GM18519 (cell line): Measurements from ENCODE around the gene ACOXL.
"Not testable (repeated sequence)": the region's sequence is repeated elsewhere in the genome, so short reads cannot be mapped to it uniquely, and the experiment has no call there.

Source experiments
- ATAC-seq: cut with Tn5 transposase; IDR thresholded peaks from one replicate; pipeline ENCODE4 v1.9.1; 2021; ENCODE audit warnings: mild to moderate bottlenecking, moderate library complexity; ENCODE audit not compliant: unreplicated experiment, low FRiP score

Gene ACOXL

DNA sequence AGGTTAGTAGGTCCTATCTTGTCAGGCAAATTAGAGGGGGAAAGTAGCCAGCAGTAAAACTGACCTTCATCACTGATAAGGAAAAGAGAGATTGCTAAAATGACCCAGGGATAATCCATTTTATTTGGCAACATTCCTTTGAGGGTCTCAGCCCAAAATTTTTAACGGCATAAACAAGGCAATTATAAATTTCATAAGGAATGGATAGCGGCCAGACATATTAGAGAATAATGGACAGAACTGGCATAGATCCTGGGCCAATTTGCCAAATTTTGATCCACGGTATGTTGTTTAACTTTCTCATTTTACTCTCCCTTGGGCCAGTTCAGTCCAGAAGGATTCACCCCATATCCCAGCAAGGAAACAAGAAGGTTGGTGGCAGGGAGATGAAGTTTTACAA, 217.9 kb downstream of the ACOXL start:
- ATAC-seq = no peak

DNA sequence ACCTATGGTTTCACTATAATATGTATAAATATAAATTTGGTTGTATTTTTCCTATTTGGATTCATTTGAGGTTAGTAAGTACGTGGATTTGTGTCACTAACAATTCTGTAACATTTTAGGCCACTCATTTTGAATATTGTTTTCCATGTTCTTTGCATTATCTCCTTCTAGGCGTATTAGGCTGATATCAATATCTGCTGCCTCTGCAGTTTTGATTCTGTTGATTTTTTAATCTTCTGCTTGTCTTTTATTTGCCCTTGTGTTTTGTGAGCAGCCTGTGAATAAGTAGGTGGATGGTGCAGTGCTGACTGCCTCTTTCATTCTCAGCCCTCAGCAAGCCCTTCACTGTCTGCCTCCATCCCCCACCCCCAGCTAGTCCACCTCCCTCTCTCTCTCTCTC, 222.7 kb downstream of the ACOXL start:
- ATAC-seq = no peak

DNA sequence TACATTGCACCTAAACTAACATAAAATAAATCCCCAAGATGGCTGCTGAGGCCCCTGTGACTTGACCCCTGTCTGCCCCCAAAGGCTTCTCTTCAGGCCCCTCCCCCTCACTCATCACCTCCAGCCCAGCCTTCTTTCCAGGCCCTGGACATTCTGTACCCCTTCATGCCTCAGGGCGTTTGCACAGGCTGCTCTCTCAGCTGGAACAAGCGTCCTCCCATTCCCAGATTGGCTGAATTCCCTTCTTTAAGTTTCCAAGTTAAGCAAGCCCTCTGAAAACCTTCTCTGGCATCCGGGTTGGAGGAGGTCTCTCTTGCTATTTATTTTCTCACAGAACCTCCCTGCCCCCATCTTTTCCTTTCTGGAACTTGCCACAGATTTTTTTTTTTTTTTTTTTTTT, 223.2 kb downstream of the ACOXL start:
- no peak for ATAC-seq

DNA sequence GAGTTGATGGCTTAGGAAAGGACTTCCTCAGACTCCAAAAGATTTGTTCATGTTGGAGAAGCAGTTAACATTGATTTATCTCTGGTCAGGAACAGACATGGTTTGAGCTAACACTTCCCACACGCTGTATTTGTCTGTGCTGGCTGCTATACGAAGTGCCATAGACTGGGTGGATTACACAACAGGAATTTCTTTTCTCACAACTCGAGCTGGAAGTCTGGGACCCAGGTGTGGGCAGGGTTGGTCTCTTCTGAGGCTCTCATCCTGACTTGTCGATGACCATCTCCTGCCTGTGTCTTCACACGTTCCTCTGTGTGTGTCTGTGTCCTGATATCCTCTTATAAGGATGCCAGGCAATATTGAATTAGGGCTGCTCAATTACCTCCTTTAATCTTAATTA, 224.9 kb downstream of the ACOXL start:
- ATAC-seq = no peak

DNA sequence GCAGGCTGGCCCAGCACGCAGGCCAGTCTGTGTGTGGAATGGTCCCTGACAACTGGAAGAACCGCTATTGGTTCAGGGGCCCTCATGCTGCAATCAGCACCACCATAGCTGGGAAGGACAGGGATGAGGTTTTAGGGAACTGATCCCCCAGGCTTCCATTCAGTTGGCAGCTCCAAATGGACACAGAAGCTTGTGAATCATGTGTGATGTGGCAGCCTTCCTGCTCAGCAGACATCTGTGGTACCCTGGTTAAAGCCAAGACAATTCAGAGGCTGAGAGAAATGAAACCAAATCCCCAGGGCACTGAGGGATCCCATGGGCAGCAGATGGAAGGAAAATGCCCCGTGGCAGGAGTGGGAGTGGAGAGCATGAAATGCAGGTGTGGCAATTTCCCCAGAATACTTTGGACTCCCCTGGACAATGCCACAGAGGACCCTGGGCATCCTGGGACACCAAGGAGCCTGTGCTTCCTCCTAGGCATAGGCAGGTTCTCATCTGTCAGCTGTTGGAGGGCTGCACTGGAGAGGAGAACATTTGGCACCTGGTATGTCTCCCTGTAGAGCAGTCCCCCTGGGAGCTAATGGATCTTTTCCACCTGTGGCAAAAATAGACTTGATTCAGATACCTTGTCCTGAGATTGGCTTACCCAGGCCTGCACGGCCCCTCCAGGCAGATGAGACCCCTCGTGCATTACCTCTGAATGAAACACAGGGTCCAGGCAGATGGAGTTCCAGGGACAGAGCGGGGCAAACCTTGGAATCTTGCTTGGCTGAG, 226.2 kb downstream of the ACOXL start:
- ATAC-seq = no peak

DNA sequence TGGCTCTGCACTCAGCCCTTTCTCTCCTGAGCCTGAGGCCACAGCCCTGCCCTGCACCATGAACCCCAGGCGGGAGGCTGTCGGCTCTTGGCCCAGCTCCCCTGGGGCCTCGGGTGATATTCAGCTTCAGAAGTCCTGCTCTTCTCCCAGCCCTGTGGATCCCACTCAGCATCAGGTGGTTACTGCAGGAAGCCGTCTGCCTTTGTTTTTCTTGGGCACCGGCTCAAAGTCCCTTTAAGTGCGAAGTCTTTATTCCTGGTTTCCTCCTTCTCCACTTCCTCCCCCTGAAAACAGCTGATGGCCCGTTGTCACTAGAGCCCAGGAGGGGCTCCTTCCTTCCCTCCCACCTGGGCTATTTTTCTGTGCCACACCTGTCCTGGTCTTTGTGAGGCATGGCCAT, 226.8 kb downstream of the ACOXL start:
- no peak for ATAC-seq

DNA sequence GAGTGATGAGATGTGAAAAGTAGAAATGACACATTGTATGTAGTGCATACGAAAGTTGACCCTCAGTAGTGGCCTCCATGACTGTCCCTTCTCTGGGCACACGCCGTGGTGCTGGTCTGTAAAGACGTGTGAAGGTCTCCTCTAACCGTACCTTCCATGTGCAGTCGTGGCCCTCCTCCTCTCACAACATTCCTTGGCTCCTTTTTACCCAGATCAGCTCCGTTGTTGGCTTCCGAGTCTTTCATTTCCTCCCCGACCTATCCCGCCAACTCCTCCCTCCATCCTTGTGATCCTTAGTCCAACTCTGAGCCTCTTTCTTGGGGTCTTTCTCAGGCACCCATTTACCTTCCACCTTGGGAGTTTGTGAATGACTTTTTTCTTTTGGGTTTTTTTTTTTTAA, 227.9 kb downstream of the ACOXL start:
- no peak for ATAC-seq

DNA sequence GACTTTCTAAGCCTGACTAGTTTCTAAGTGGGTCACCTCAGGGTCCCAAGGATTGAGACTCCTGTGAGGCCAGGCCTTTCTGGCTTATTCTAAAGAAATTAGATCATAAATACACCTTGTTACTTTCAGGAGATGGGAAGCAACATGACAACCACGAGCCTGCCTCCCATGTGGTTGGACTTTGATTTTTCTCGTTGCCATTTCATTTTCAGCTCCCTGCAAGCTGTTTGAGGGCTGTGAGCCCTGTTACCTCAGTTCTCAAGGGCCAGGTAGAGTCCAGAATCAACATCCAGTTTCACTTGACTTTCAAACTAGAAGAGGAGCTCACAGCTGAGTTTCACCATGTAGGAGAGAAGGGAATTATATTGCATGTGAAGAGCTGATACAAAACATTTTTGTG, 228.6 kb downstream of the ACOXL start:
- ATAC-seq = no peak

DNA sequence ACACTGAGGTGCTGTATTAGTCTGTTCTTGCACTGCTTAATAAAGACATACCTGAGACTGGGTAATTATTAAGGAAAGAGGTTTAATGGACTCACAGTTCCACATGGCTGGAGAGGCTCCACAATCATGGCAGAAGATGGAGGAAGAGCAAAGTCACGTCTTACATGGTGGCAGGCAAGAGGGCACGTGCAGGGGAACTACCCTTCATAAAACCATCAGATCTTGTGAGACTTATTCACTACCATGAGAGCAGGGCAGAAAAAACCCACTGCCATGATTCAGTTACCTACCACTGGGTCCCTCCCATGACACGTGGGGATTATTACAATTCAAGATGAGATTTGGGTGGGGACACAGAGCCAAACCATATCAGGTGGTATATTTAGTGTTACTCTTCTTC, 229.3 kb downstream of the ACOXL start:
- ATAC-seq = not testable (repeated sequence)

DNA sequence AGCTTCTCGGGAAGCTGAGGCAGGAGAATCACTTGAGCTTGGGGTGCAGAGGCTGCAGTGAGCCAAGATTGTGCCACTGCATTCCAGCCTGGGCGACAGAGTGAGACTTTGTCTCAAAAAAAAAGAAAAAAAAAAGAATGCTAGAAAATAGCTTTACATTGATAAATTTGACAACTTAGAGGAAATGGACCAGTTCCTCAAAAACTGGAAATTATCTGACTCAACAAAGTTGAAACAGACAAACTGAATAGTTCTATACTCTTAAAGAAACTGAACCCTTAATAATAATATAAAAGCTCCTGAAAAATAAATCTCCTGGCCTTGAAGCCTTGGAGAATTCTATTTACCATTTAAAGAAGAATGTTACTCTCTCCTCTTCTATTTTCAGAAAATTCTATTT, 237.3 kb downstream of the ACOXL start:
- no peak for ATAC-seq

DNA sequence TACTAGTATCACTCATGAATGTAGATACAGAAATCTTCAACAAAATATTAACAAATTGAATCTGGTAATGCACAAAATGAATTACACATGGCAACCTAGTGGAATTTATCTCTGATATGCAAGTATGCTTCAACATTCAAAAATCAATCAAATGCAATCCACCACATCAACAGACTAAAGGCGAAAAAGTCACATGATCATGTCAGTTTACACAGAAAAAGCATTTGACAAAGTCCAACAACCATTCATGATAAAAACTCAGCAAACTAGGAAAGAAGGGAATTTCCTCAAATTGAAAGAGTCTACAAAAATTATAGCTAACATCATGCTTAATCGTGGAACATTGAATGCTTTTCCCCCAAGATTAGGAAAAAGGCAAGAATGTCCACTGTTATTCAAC, 237.8 kb downstream of the ACOXL start:
- no peak for ATAC-seq

DNA sequence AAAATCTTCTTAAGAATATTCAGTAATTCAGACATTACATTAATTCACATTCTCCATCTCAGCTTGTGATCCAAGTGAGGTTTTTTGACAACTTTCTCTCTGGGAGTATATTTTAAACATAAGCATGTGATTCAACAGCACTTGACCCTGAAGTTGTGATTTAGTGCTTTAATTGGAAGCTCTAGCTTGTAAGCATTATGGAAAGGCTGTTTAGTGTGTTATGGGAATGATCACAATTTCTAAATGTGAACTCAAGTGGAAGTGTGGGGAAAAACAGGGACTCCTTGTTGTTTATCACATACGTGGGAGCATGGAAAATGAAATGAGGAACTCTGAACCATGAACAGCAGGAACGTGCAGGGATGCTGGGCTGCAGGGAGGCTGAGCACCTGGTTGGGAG, 239.4 kb downstream of the ACOXL start:
- ATAC-seq = no peak

DNA sequence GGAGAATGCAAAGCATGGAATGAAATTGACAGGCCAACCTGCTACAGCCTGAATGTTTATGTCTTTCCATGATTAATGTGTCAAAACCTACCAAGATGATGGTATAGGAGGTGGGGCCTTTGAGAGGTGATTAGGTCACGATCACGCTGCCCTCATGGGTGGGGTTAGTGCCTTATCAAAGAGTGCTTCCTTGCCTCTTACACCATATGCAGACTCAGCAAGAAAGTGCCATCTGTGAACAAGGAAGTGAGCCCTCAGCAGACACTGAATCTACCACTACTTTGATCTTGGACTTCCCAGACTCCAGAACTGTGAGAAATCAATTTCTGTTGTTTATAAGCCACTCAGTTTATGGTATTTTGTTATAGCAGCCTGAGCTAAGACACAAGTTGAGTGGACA, 240.9 kb downstream of the ACOXL start:
- ATAC-seq = no peak

DNA sequence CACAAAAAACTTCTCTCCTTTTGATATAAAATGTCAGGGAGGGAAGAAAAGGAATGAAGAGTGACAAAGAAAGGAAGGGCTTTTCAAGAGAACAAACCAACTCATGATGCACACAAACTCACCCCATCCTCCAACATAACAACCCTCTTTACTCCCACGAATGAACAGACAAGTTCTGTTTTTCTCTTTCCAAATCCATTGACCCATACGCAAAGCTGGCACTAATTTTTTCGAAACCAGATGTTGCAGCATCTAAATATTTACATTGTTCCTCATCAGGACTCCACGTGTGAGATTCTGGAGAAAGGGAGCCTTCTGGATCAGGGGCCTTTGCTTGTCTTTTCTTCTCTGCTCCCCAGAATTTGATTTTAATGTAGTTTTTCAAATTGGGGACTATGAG, 245.0 kb downstream of the ACOXL start:
- ATAC-seq = no peak

DNA sequence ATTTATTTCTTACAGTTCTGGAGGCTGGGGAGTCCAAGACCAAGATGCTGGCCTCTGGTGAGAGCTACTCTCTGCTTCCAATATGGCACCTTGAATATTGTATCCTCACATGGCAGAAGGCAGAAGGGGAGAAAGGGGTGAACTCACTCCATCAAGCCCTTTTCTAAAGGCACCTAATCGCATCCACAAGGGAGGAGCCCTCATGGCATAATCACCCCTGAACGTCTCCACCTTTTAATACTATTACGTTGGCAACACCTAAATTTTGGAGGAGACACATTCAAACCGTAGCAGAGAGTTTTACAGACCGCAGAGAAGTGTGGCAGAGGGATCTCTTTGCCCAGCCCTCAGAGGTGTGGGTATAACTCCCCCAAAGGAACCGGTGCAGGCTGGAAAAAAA, 245.8 kb downstream of the ACOXL start:
- no peak for ATAC-seq

DNA sequence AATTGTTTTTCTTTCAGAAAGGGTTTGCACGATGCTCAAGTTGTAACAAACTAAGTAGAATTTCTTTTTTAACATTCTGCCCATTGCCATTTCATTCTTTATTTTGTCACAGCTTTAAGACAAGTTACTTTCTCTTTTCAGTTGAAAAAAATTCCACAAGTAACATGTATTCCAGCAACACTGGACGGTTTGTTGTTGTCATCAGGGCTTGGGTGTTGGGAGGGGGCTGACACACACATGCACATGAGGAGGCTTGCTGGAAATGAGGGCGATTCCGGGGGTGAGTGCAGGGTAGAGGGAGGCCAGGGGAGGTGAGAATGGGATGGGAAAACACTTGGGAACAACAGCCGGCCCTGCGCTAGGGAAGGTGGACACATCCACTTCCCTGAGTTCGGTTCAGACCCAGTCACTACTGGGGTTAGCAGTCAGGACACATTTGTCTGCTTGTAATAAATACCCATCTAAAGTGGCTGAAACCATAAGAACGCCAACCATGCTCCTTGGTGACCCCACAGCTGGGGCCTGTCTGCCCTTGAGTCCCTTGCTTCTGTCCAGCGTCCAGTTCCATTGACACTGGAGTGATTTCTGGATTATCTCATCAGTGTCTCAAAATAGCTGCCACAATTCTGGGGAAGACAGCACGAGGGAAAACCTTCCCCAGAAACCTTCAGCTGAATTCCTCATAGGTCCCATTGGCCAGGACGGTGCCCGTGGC, 246.5 kb downstream of the ACOXL start:
- no peak for ATAC-seq

DNA sequence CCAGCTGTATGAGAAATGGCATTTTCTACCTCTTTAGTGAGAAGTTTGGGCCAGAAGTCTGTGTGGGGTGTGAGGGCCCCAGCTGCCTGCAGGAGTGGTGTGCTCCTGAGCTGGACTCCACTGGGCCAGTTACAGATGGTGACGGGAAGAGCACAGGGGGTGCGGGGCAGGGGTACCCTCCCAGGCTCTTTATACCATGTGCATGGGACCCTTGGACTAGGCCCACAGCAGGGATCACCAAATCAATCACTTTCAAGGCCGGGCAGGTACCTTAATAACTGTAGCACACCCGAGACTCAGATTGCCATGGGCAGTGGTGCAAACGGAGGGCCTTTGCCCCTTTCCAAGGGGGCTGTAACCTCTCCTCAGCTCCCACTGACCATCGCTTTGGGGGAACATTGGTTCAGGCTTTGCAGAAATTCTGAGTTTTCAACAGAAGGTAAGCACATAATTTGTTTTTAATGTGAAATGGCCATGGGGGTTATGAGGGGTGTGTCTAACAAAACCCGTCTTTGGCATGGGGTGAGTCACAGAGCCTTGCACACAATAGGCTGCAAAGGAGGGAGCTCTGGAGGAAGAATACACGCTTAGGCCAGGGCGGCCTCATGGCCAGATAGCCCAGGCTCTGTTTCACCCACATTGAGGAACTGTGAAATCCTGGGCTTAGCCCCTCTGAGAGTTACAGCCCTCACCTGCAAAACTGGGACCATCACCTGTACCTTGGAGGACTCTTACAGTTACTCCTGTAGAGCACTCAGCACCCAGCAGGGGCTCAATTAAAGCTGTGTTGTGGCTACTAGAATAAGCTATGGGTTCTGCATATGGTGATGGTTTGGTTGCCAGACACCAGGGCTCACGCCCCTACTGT, 247.3 kb downstream of the ACOXL start:
- no peak for ATAC-seq

DNA sequence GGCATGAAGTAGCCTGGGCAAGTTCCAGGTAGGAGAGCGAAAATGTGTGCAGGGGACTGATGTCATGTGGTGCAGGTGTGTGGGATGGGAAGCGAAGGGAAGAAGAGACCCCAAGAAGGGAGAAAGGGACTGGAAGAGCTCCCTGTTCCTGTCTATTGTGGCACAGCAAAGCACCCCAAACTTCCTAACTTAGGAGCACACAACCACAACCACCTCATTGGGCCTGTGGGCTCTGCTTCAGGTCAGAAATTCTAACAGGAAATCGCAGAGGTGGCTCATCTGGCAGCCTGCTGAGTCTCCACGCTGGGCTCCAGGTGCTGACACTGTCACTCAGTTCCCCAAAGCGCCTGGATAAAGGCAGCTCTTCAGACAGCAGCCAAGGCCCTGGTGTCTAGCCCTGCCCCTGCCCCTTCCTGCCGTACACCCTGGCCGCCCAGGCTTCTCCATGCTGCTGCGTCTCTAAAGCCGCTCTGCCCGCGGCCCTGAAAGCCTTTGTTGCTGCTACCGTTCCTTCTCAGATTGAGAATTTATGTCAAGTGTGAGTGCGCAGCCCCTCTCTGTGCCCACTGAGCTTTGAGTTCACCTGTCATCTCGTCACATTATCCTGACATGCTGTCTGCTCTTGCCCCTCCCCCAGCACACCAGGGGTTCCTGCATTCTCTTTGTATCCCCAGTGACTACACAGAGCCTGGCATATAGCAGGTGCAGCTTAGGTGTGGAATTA, 248.1 kb downstream of the ACOXL start:
- ATAC-seq = no peak

DNA sequence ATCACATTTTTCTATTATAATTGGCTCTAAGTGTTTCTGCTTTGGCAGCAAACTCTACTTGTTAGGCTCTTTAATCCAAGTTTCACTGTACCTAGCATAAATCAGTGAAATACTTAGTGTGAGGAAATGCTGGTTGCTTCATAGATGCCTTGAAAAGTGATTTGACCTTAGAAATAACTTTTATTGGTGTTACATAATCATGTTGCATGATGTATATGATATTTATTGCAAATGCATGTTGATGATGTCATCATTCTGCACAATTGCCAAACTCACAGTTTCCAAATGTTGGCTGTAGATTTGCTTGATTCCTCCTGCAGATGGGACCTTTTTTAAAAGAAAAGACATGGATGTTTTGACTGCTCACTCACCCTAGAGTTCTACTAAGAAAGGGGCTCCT, 250.8 kb downstream of the ACOXL start:
- no peak for ATAC-seq

DNA sequence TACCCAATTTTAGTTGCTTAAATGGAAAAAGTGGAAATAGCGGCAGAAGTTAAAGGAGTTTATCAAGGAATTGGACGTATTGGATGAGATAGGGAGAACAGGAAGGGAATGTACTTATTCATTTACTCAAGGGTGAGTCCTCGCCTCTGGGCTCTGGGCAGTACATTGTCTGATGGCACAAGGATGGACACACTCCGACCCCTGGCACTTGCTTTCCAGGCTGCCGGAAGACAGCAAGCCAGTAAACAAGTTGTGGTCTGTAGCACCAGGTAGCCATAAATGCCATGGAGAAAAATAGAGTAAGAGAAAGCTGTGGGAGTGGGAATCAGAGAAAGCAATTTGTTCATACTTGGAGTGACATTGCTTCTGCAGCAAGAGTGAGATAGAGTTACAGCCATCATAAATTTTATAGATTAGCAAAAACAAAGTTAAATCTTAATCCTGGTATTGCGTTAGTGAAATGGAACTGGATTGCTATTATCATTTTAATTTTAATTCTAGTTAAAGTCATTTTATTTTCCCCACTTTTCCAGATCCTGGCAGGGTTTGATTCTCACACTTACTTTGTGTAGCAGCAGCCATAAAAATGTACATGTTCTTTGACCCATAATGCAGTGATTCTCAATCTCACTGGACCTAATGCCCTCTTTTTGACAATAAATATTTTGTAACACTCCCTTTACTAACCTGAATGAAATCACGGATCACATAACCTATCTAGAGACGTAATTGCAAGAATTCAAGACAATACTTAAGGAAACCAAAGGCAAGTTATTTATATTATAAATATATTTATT, 252.5 kb downstream of the ACOXL start:
- no peak for ATAC-seq
